CD4-positive, alpha-beta T cell (primary cell): ENCODE results near the gene TC2N. TPM values are rescaled to one million over a fixed set of nuclear protein-coding genes. Genes with fewer than 3 reads are reported as not detected.

Source experiments
- ATAC-seq: fragments of 200-7000 bp; cut with Tn5 transposase; one replicate; pipeline ENCODE4 v1.10.0; 2022; ENCODE audit warnings: mild to moderate bottlenecking; ENCODE audit not compliant: poor library complexity
- CTCF ChIA-PET: fragments of 350-600 bp; sonication (Branson Sonifier 250); formaldehyde crosslinking; loops from one replicate; lab custom pipeline; 2021; ENCODE audit warnings: antibody characterized with exemption, inconsistent platforms; lab: Charles Lee
- POLR2A ChIA-PET: fragments of 350-600 bp; sonication (Branson Sonifier 250); formaldehyde crosslinking; loops from one replicate; lab custom pipeline; 2021; ENCODE audit warnings: antibody characterized with exemption, inconsistent platforms; lab: Charles Lee
- DNase-seq, 14 experiments: peaks; one replicate each; pipeline ENCODE4 v3.0.0-alpha.2; 2013 to 2020; ENCODE audit warnings: mixed read lengths in 2 of 14
- H3K27ac ChIP-seq, 2 donors: one replicate each; pipeline versions ENCODE4 v1.5.1 to v1.7.0; 2013; ENCODE audit warnings: low read length in 2 of 2, low read depth in 1 of 2, mild to moderate bottlenecking in 1 of 2
- H3K27me3 ChIP-seq, 2 experiments: 1 replicate in 1 of 2; 2 replicates in 1 of 2; pipeline versions ENCODE4 v1.6.1 to v1.7.0; 2013; ENCODE audit warnings: low read length in 2 of 2, control low read depth in 1 of 2, mild to moderate bottlenecking in 1 of 2, moderate library complexity in 1 of 2; ENCODE audit not compliant: insufficient read depth in 2 of 2, control insufficient read depth in 1 of 2
- H3K36me3 ChIP-seq: one replicate; pipeline ENCODE4 v1.6.1; 2013; ENCODE audit warnings: low read length, control low read depth; ENCODE audit not compliant: insufficient read depth
- H3K4me1 ChIP-seq: one replicate; pipeline ENCODE4 v1.6.1; 2013; ENCODE audit warnings: low read length, control low read depth; ENCODE audit not compliant: insufficient read depth
- H3K4me3 ChIP-seq: one replicate; pipeline ENCODE4 v1.5.1; 2013; ENCODE audit warnings: mild to moderate bottlenecking, low read length, moderate library complexity
- H3K9me3 ChIP-seq, 2 experiments: 1 replicate in 1 of 2; 2 replicates in 1 of 2; pipeline versions ENCODE4 v1.6.1 to v1.7.0; 2013; ENCODE audit warnings: low read length in 2 of 2, mild to moderate bottlenecking in 2 of 2, control low read depth in 1 of 2, moderate library complexity in 1 of 2; ENCODE audit not compliant: control insufficient read depth in 1 of 2, insufficient read depth in 1 of 2
- H3K27ac Mint-ChIP-seq: one replicate; pipeline ENCODE4 v1.8.0; 2020; ENCODE audit warnings: mixed read lengths
- H3K27me3 Mint-ChIP-seq: one replicate; pipeline ENCODE4 v1.8.0; 2021; ENCODE audit warnings: mixed read lengths
- H3K36me3 Mint-ChIP-seq: one replicate; pipeline ENCODE4 v1.8.0; 2021; ENCODE audit warnings: low read depth, mixed read lengths
- H3K4me1 Mint-ChIP-seq: one replicate; pipeline ENCODE4 v1.8.0; 2021; ENCODE audit warnings: low read depth, mixed read lengths
- H3K4me3 Mint-ChIP-seq: one replicate; pipeline ENCODE4 v1.8.0; 2020; ENCODE audit warnings: mild to moderate bottlenecking, mixed read lengths
- H3K9me3 Mint-ChIP-seq: one replicate; pipeline ENCODE4 v1.8.0; 2020; ENCODE audit warnings: mixed read lengths
- CTCF ChIP-seq: fragments of 200-600 bp; IDR thresholded peaks from one replicate; pipeline ENCODE4 v1.8.0; 2022; ENCODE audit warnings: antibody characterized with exemption, mild to moderate bottlenecking
- intact Hi-C, 2 experiments: fragments of 100-400 bp; cut with DNase I in 1 of 2; cut with micrococcal nuclease in 1 of 2; formaldehyde crosslinking; loops; one replicate each; pipeline versions ENCODE4 v1.15.1 to v1.9.0; 2023 to 2025; cut with DNase I, micrococcal nuclease
- total RNA-seq, 174 experiments: library from RNA in 2 of 174; stranded (reverse) in 2 of 174; gene quantifications; one replicate each; pipeline ENCODE4 v1.2.3 and lab custom pipeline; 2021 to 2026

The TC2N gene
- total RNA-seq, 2 experiments from 2014 or later: 129 to 138 TPM

- H3K27ac ChIP-seq: no peak overlapping the region
- ATAC-seq (no peak), DNase-seq (peak in 3 of 14 experiments; percentile 40 to 49 (median 49))
- Mint-ChIP-seq H3K36me3 (peaks cover 72% of the 10 kb centered on the region), H3K27me3 (no peaks in the 10 kb centered on the region), H3K27ac (peak overlapping the region; percentile 90), H3K9me3 (no peaks in the 10 kb centered on the region), H3K4me1 (peaks cover 79% of the 10 kb centered on the region), H3K4me3 (no peak overlapping the region)
- H3K36me3 ChIP-seq: peaks cover 62% of the 10 kb centered on the region
- ChIA-PET CTCF (interaction anchor here (1.3 to 1.5 kb wide), 2 partner anchors 14 to 24 kb away, joined by 4 to 5 read pairs; no protein-coding TSS in a partner anchor), POLR2A (interaction anchor here (0.9 to 2.7 kb wide), 4 partner anchors 16 to 71 kb away, joined by 3 to 10 read pairs (median 4); no protein-coding TSS in a partner anchor)
- no peaks in the 10 kb centered on the region for H3K27me3 ChIP-seq
- no peak for TF ChIP-seq CTCF
- no peaks in the 10 kb centered on the region for H3K9me3 ChIP-seq
- H3K4me3 ChIP-seq: no peak overlapping the region
- peaks cover 45% of the 10 kb centered on the region for H3K4me1 ChIP-seq
- intact Hi-C loops: loop anchor here in 1 of 2 experiments (5.0 to 10.0 kb wide), 4 partner anchors 73 to 1082 kb away; partner anchors contain the start of genes GOLGA5 and PPP4R3A
Measured at GRCh38 chr14:91839749-91840148, 27.6 kb downstream of the TC2N start.

GRCh38 chr14:91837076-91837475 lies 30.3 kb downstream of the TC2N start:
- POLR2A ChIA-PET: interaction anchor here (1.0 to 4.4 kb wide), 7 partner anchors 13 to 75 kb away, joined by 5 to 42 read pairs (median 9); partner anchors contain the start of gene TC2N
- Mint-ChIP-seq H3K9me3 (no peaks in the 10 kb centered on the region), H3K27me3 (no peaks in the 10 kb centered on the region), H3K27ac (peak overlapping the region; percentile 90), H3K4me3 (peak overlapping the region; percentile 93), H3K4me1 (peaks cover 82% of the 10 kb centered on the region), H3K36me3 (peaks cover 60% of the 10 kb centered on the region)
- H3K36me3 ChIP-seq: peaks cover 42% of the 10 kb centered on the region
- DNase-seq: peak in 1 of 14 experiments; percentile 17
- H3K4me3 ChIP-seq: peak overlapping the region; percentile 63
- H3K9me3 ChIP-seq: no peaks in the 10 kb centered on the region
- TF ChIP-seq CTCF: no peak
- no peaks in the 10 kb centered on the region for H3K27me3 ChIP-seq
- no peak for ATAC-seq
- H3K4me1 ChIP-seq: peaks cover 40% of the 10 kb centered on the region
- intact Hi-C loops: loop anchor here in 1 of 2 experiments (2.0 to 10.0 kb wide), 5 partner anchors 30 to 1080 kb away; partner anchors contain the start of genes GOLGA5, PPP4R3A and TC2N
- CTCF ChIA-PET: no interaction called here
- peak overlapping the region in 1 of 2 donors; percentile 57 for H3K27ac ChIP-seq

- ATAC-seq: peak; percentile 95
- TF ChIP-seq CTCF: no peak
- peak overlapping the region; percentile 43 to 59 for H3K27ac ChIP-seq
- peaks cover 32% of the 10 kb centered on the region for H3K4me1 ChIP-seq
- no peaks in the 10 kb centered on the region for H3K27me3 ChIP-seq
- H3K9me3 Mint-ChIP-seq: no peaks in the 10 kb centered on the region
- H3K4me1 Mint-ChIP-seq: peaks cover 82% of the 10 kb centered on the region
- DNase-seq: peak; percentile 78 to 97 (median 90)
- intact Hi-C loops: loop anchor here (1.0 to 10.0 kb wide), 6 partner anchors 31 to 1079 kb away; partner anchors contain the start of genes GOLGA5 (in 1 of the 2), PPP4R3A (in 1 of the 2) and TC2N (in 1 of the 2)
- ChIA-PET POLR2A (interaction anchor here (0.7 to 4.4 kb wide), 15 partner anchors 9 to 819 kb away, joined by 3 to 42 read pairs (median 6); partner anchors contain the start of gene TC2N), CTCF (interaction anchor here (0.6 to 2.5 kb wide), 6 partner anchors 8 to 77 kb away, joined by 3 to 12 read pairs (median 4); partner anchors contain the start of gene TC2N)
- no peaks in the 10 kb centered on the region for H3K9me3 ChIP-seq
- peak overlapping the region; percentile 63 for H3K4me3 ChIP-seq
- no peaks in the 10 kb centered on the region for H3K27me3 Mint-ChIP-seq
- peak overlapping the region; percentile 90 for H3K27ac Mint-ChIP-seq
- peaks cover 35% of the 10 kb centered on the region for H3K36me3 ChIP-seq
- H3K4me3 Mint-ChIP-seq: peak overlapping the region; percentile 93
- H3K36me3 Mint-ChIP-seq: peaks cover 51% of the 10 kb centered on the region
Measured at GRCh38 chr14:91835920-91836843, 31.2 kb downstream of the TC2N start.
